Right renal pelvis (tissue), 4 donors: ENCODE results near the gene CSMD2. TPM values are rescaled to one million over a fixed set of nuclear protein-coding genes. Genes with fewer than 3 reads are reported as not detected.

Experiments used
- DNase-seq, 4 donors: peaks; one replicate each; pipeline ENCODE4 v3.0.0-alpha.2; 2013; ENCODE audit warnings: low read depth in 4 of 4, low spot score in 3 of 4, missing footprints in 1 of 4
- polyA plus RNA-seq, 4 donors: library from polyadenylated mRNA; unstranded; fragments of 120-200 nt; gene quantifications; one replicate each; pipeline ENCODE4 v1.2.1, GENCODE V29; 2013; ENCODE audit not compliant: insufficient read length in 4 of 4

CSMD2 gene
- polyA plus RNA-seq, 4 donors, result 0.83 to 1.3 (median 1.2) TPM

DNA sequence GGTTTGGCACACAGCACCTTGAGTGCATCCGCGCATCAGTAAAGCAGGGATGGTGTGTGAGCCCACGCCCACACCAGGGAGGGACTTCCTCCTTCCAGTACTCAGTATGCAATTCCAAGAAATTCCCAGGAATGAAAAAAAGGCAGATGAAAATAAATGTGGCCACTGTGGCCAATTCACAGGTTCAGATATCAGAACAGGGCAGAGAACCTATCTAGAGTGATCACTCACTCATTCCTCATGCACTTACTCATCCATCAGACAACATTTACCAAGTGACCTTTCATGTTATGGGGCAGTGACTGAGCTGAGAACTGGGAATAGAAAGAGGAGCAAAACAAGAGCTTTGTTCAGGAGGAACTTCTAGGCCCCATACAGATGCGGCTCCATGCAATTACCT lies 578.9 kb downstream of the CSMD2 start:
- DNase-seq, result no peak

- DNase-seq, result no peak
Measured at GRCh38 chr1:33583567-33583966, 581.5 kb downstream of the CSMD2 start.

- DNase-seq, result no peak
Measured at GRCh38 chr1:33578557-33579448, 586.2 kb downstream of the CSMD2 start.

DNA sequence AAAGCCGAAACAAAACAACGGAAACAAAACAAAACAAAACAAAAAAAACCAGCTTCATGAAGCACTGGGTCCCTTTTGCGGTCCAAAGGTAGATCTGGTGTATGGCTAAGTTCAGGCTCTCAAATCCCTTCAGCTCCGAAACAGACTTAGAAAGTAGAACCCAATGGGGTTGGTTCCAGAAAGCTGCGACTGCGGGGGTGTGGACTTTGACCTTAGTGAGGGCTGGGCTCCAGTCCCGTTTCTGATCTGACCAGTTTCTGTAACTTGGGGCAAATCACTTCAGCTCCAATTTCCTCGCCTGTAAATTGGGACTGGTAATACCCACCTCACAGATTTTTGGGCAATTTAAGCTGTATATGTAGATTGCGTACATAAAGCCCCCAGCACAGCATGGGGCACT lies 587.4 kb downstream of the CSMD2 start:
- DNase-seq, result no peak

GRCh38 chr1:33576821-33577599 lies 588.0 kb downstream of the CSMD2 start:
- DNase-seq, result no peak

DNA sequence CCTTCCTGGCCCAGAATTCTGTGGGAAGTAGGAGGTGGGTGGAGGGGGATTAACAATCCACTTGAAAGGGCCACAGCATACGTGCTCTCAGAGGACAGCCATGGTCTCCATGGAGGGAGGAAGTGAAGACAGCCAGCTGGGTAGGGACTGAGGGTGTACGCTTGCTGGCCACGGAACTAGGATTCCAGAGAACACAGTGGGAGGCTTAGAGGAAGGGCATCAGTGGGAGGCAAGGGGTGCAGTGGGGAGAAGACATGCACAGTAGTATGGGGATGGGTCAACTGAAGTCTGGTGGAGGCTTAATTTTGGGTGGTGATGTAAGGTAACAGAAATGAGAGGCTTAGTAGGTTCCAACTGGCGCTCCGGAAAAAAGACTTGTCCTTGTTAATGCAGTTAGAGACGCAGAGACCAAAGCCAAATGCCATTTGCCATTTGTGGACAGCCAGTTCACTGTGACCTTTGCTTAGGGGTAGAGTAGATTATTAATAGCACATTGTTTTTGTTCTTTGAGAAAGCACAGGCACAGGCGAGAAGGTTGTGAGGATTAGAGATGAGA lies 589.6 kb downstream of the CSMD2 start:
- no peak for DNase-seq

DNA sequence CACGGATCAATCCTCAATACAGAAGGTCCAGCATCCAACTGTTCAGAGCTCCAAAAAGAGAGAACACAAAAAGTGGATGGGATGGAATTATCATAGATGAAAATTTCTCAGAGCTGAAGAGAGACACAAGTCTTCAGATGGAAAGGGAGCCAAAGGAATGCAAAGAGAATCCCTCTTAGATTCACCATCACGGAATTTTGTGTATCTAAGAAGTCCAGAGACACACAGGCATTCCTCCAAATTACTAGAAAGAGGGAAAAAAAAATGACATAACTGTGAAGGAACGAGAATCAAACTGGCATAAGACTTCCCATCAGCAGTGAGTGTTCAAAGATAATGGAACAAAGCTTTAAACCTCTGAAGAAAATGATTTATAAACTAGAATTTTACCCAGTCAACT lies 591.4 kb downstream of the CSMD2 start:
- DNase-seq, result no peak

DNA sequence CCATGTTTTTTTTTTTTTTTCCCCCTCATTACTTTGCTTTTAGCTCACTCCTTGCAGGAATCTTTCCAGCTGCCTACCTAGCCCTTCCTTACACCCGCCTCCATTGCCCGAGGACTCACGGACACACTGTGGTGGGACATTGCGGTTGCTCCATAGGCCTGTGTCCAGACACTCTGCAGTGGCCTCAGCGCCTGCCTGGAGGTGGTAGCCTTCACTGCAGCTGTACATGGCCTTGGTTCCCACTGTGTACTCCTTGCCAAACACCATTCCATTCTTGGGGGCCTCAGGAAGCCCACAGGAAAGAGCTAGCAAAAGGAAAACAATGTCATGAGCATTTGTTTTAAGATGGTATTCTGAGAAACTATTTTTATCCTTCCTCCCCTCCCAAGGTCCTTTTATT lies 592.6 kb downstream of the CSMD2 start:
- DNase-seq, result no peak

- no peak for DNase-seq
Measured at GRCh38 chr1:33569331-33569730, 595.7 kb downstream of the CSMD2 start.

DNA sequence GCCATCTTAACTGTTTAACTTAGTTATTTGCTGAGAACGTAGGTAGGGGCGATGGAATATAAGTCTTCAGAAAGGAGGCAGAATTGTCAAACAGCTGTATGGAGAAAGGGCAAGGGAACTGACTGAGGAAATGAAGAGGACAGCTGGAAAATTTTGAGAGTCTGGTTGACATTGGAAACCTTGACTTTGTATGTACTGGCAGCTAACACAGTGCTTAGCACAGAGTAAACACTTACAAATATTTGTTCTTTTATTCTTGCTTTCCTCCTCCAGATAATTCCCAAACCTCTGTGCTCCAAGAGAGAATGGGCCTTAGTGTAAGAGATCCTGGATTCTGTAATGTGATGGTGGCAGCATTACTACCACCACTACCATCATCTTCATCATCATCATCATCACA lies 601.3 kb downstream of the CSMD2 start:
- DNase-seq, result peak in 3 of 4 donors; percentile 14 to 31 (median 28)

GRCh38 chr1:33562563-33562962 lies 602.5 kb downstream of the CSMD2 start:
- no peak for DNase-seq

DNA sequence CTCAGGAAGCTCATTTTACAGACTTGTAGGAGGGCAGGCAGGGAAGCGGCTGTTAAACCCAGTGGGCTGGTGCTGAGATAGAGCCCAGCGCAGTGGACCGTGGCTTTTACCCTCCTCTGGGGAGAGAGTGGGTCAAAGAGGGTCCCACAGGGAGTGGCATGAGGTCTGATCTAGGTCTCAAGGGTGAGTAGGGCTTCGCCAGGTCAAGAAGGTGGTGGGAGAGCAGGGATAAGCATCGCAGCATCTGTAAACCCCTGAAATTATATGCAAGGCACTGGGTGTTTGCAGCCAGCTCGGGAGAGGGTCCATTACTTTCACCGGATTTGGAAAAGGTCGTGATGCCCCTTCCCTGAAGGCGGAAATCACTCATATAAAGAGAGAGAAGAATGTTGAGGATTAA lies 603.5 kb downstream of the CSMD2 start:
- DNase-seq, result no peak

- no peak for DNase-seq
Measured at GRCh38 chr1:33560680-33561079, 604.4 kb downstream of the CSMD2 start.

DNA sequence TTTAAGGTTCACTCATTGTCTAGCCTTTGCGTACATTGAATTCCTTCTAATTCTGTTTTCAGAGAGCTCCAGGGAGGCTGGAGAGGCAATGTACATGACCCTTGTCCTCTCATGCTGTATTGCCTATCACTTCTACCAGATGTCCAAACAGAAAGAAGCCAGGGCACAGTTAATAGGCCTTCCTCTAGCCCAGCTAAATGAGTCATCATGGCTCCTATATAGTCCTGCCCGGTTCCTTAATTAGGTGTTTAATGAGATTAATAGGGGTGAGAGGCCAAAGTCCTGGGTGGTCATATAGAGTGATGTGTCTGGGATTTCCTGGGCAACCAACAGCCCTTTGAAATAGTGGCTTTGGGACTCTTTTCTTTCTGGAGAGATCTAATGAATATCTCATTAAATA lies 616.3 kb downstream of the CSMD2 start:
- no peak for DNase-seq

- DNase-seq, result no peak
Measured at GRCh38 chr1:33548319-33548718, 616.7 kb downstream of the CSMD2 start.

GRCh38 chr1:33547576-33547975 lies 617.5 kb downstream of the CSMD2 start:
- DNase-seq, result no peak

DNA sequence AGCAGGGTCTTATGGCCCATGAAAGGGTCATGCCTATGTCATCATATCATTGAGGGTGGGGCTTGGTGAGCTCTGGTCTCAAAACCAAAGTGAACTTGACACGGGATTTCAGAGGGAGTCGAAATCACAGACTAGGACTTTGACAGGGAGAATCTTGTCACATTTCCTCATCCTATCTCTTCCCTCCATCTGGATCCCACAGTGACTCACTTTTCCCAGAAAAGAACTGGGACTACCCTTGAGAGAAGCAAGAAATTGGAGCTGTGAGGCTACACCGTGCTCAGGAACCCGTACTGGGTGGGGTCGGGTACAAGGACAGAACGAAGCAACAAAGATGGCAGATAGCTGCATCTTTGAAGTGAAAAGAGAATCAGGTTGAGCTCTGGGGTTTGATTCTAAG lies 623.1 kb downstream of the CSMD2 start:
- DNase-seq, result no peak

- DNase-seq, result no peak
Measured at GRCh38 chr1:33537885-33538284, 627.1 kb downstream of the CSMD2 start.

GRCh38 chr1:33535334-33535733 lies 629.7 kb downstream of the CSMD2 start:
- DNase-seq, result no peak

DNA sequence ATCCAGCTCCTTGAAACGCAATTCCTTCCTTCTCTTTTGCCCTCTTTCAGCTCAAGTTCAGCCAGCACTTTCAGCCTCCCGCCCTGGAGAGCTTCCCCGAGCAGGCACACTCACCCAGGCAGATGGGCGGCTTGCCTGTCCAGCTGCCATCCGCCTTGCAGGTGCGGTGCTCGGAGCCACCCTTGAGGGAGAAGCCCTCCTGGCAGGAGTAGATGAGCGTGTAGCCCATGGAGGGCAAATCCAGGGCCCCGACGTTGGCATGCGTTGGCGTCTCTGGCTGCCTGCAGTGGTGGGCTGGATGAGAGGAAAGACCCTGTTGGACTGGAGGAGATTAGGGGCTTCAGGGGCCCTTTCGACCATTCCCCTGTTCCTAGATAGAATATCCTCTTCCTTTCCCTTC lies 632.1 kb downstream of the CSMD2 start:
- no peak for DNase-seq

GRCh38 chr1:33532250-33532649 lies 632.8 kb downstream of the CSMD2 start:
- no peak for DNase-seq

DNA sequence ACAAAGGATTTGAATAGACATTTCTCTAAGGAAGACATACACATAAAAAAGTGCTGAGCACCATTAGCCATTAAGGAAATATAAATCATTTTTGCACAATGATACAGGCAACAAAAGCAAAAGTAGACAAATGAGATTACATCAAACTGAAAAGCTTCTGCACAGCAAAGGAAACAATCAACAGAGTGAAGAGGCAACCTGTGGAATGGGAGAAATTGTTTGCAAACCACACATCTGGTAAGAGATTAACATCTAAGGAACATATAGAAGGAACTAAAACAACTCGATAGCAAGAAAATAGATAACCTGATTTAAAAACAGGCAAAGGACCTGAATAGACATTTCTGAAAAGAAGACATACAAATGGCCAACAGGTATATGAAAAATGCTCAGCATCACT lies 635.1 kb downstream of the CSMD2 start:
- DNase-seq, result no peak
